Peyer's patch (tissue), 4 donors: ENCODE data around the gene DNPH1.

ENCODE experiments used
- CTCF ChIP-seq, 6 experiments: fragments of 450-650 bp in 4 of 6; fragments of 200-600 bp in 2 of 6; sonication (generic) in 1 of 6; IDR thresholded peaks; one replicate each; pipeline ENCODE4 v1.5.1; 2017 to 2019; ENCODE audit warnings: antibody characterized with exemption in 6 of 6, mild to moderate bottlenecking in 3 of 6, moderate library complexity in 1 of 6
- POLR2A ChIP-seq, 2 donors: fragments of 450-650 bp; IDR thresholded peaks; one replicate each; pipeline ENCODE4 v1.5.1; 2017; ENCODE audit warnings: antibody characterized with exemption in 2 of 2, mild to moderate bottlenecking in 2 of 2, moderate library complexity in 2 of 2

- no peak for TF ChIP-seq CTCF (IDR thresholded peaks at IDR 0.05)
- TF ChIP-seq POLR2A (IDR thresholded peaks at IDR 0.05): no peak
Observed at GRCh38 chr6:43235841-43236240, 6.6 kb upstream of the DNPH1 start.
